GM12891 (cell line): Measurements from ENCODE around the gene CERS6.

Experiments
- DNase-seq: peaks from one replicate; pipeline ENCODE4 v3.0.0; 2011; ENCODE audit warnings: low spot score; ENCODE audit not compliant: insufficient read length
- FAIRE-seq: peaks from 2 replicates; lab custom pipeline; 2011; peaks lifted over from hg19 to GRCh38; lab: Jason Lieb, UNC
- PAX5 ChIP-seq: IDR thresholded peaks from 2 replicates; pipeline ENCODE4 v1.6.1; 2011; ENCODE audit warnings: low read length, moderate library complexity, mild to moderate bottlenecking; ENCODE audit not compliant: insufficient read depth, severe bottlenecking
- POLR2A ChIP-seq: IDR thresholded peaks from 2 replicates; pipeline ENCODE4 v1.6.1; 2011; ENCODE audit warnings: low read depth, low read length, control low read depth
- POLR2AphosphoS5 ChIP-seq: IDR thresholded peaks from 2 replicates; pipeline ENCODE4 v1.6.1; 2011; ENCODE audit warnings: low read depth, low read length, control low read depth
- POU2F2 ChIP-seq: IDR thresholded peaks from 2 replicates; pipeline ENCODE4 v1.6.1; 2011; ENCODE audit warnings: low read depth, mild to moderate bottlenecking, control low read depth, low read length, moderate library complexity
- SPI1 ChIP-seq: IDR thresholded peaks from 2 replicates; pipeline ENCODE4 v1.6.1; 2011; ENCODE audit warnings: low read depth, low read length, control low read depth
- TAF1 ChIP-seq: IDR thresholded peaks from 2 replicates; pipeline ENCODE4 v1.6.1; 2011; ENCODE audit warnings: low read depth, low read length, control low read depth

CERS6 gene

GRCh38 chr2:168686452-168687191, 230.6 kb downstream of the CERS6 start:
- FAIRE-seq (no peak), DNase-seq (no peak)
- TF ChIP-seq TAF1 (no peak), PAX5 (no peak), POLR2A (no peak), SPI1 (no peak), POLR2AphosphoS5 (no peak), POU2F2 (no peak)

- TF ChIP-seq PAX5 (no peak), POLR2A (no peak), POLR2AphosphoS5 (no peak), SPI1 (no peak), TAF1 (no peak), POU2F2 (no peak)
- FAIRE-seq (no peak), DNase-seq (no peak)
These were observed 231.2 kb downstream of the CERS6 start for GRCh38 chr2:168687314-168687713.

GRCh38 chr2:168690381-168690885, 234.4 kb downstream of the CERS6 start:
- DNase-seq (no peak), FAIRE-seq (no peak)
- TF ChIP-seq PAX5 (no peak), POLR2AphosphoS5 (no peak), SPI1 (no peak), POU2F2 (no peak), POLR2A (no peak), TAF1 (no peak)

GRCh38 chr2:168691221-168691620, 235.1 kb downstream of the CERS6 start:
- TF ChIP-seq POLR2A (no peak), TAF1 (no peak), POU2F2 (no peak), PAX5 (no peak), POLR2AphosphoS5 (no peak), SPI1 (no peak)
- FAIRE-seq = no peak
- no peak for DNase-seq

- FAIRE-seq = no peak
- TF ChIP-seq PAX5 (no peak), POU2F2 (no peak), TAF1 (no peak), POLR2A (no peak), POLR2AphosphoS5 (no peak), SPI1 (no peak)
- no peak for DNase-seq
These were observed 236.2 kb downstream of the CERS6 start for GRCh38 chr2:168692132-168692744.

GRCh38 chr2:168694173-168694572, 238.1 kb downstream of the CERS6 start:
- TF ChIP-seq POU2F2 = no peak
- DNase-seq (no peak), FAIRE-seq (no peak)

GRCh38 chr2:168694866-168695265, 238.8 kb downstream of the CERS6 start:
- DNase-seq = no peak
- FAIRE-seq = no peak

GRCh38 chr2:168697668-168698121, 241.6 kb downstream of the CERS6 start:
- no peak for DNase-seq
- no peak for FAIRE-seq
- no peak for TF ChIP-seq POLR2A
- TF ChIP-seq SPI1 = no peak
- no peak for TF ChIP-seq PAX5
- no peak for TF ChIP-seq POU2F2
- TF ChIP-seq TAF1 = no peak
- no peak for TF ChIP-seq POLR2AphosphoS5

More at GRCh38 chr2:168694866-168695265, 238.8 kb downstream of the CERS6 start:
- no peak for TF ChIP-seq POLR2A
- no peak for TF ChIP-seq POU2F2
- TF ChIP-seq SPI1 = no peak
- TF ChIP-seq TAF1 = no peak
- TF ChIP-seq POLR2AphosphoS5 = no peak
- TF ChIP-seq PAX5 = no peak

GRCh38 chr2:168698969-168699368, 242.9 kb downstream of the CERS6 start:
- DNase-seq (no peak), FAIRE-seq (no peak)
- TF ChIP-seq PAX5 = no peak
- no peak for TF ChIP-seq POU2F2
- no peak for TF ChIP-seq SPI1
- no peak for TF ChIP-seq TAF1
- TF ChIP-seq POLR2A = no peak
- TF ChIP-seq POLR2AphosphoS5 = no peak

GRCh38 chr2:168699844-168700417, 243.9 kb downstream of the CERS6 start:
- DNase-seq (no peak), FAIRE-seq (no peak)
- no peak for TF ChIP-seq SPI1
- TF ChIP-seq POU2F2 = no peak
- no peak for TF ChIP-seq PAX5
- no peak for TF ChIP-seq POLR2AphosphoS5
- no peak for TF ChIP-seq TAF1
- no peak for TF ChIP-seq POLR2A
